Measurements from ENCODE around the gene GNG2.

GRCh38 chr14:51897791-51898355 lies 37.5 kb downstream of the GNG2 start:
- TF ChIP-seq CTCF (conservative IDR thresholded peaks at IDR 0.05; ENCODE audit: low read depth, low read length) (no peak), EZH2 (IDR thresholded peaks at IDR 0.05; ENCODE audit: low read length, unreplicated experiment) (no peak), EZH2phosphoT487 (IDR thresholded peaks at IDR 0.05; ENCODE audit: borderline replicate concordance, low read length) (no peak)
